Astrocyte of the spinal cord (primary cell): ENCODE results near the gene PRR5L.
A peak's percentile ranks its signal among the peaks of the same experiment; 100 is the strongest.

Experiments used
- DNase-seq: peaks from one replicate; pipeline ENCODE4 v3.0.0; 2011; ENCODE audit warnings: low read depth, low spot score
- H3K4me3 ChIP-seq: 2 replicates; pipeline ENCODE4 v1.5.1; 2011; ENCODE audit warnings: low read depth, mild to moderate bottlenecking, low read length, moderate library complexity
- in situ Hi-C: cut with HindIII; loops from 2 replicates; pipeline ENCODE4 v1.10.0; 2017; ENCODE audit warnings: low sequenced_read_pairs
- TF ChIP-seq, protein P1 (sequence below): IDR thresholded peaks from 2 replicates; pipeline ENCODE4 v1.5.1; 2012; ENCODE audit warnings: low read depth, mild to moderate bottlenecking, low read length, inconsistent platforms

PRR5L gene

GRCh38 chr11:36350137-36350513 is 54.0 kb downstream of the PRR5L start:
- no peak for DNase-seq
- no peak overlapping the region for H3K4me3 ChIP-seq
- TF ChIP-seq, protein P1, sequence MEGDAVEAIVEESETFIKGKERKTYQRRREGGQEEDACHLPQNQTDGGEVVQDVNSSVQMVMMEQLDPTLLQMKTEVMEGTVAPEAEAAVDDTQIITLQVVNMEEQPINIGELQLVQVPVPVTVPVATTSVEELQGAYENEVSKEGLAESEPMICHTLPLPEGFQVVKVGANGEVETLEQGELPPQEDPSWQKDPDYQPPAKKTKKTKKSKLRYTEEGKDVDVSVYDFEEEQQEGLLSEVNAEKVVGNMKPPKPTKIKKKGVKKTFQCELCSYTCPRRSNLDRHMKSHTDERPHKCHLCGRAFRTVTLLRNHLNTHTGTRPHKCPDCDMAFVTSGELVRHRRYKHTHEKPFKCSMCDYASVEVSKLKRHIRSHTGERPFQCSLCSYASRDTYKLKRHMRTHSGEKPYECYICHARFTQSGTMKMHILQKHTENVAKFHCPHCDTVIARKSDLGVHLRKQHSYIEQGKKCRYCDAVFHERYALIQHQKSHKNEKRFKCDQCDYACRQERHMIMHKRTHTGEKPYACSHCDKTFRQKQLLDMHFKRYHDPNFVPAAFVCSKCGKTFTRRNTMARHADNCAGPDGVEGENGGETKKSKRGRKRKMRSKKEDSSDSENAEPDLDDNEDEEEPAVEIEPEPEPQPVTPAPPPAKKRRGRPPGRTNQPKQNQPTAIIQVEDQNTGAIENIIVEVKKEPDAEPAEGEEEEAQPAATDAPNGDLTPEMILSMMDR: no peak
- in situ Hi-C loops: no loop called here

GRCh38 chr11:36352922-36353321 is 56.8 kb downstream of the PRR5L start:
- DNase-seq: no peak
- H3K4me3 ChIP-seq: no peak overlapping the region
- in situ Hi-C loops: no loop called here
- TF ChIP-seq, protein P1: no peak

- TF ChIP-seq, protein P1: no peak
- no peak overlapping the region for H3K4me3 ChIP-seq
- DNase-seq: peak; percentile 67
- in situ Hi-C loops: no loop called here
These were observed 58.3 kb downstream of the PRR5L start for GRCh38 chr11:36354221-36355003.

- TF ChIP-seq, protein P1: no peak
- in situ Hi-C loops: no loop called here
- DNase-seq: no peak
These were observed 60.1 kb downstream of the PRR5L start for GRCh38 chr11:36356201-36356600.

GRCh38 chr11:36357831-36358230 is 61.7 kb downstream of the PRR5L start:
- no peak overlapping the region for H3K4me3 ChIP-seq
- no peak for DNase-seq
- in situ Hi-C loops: no loop called here
- TF ChIP-seq, protein P1: no peak

More at GRCh38 chr11:36356201-36356600, 60.1 kb downstream of the PRR5L start:
- no peak overlapping the region for H3K4me3 ChIP-seq

DNA sequence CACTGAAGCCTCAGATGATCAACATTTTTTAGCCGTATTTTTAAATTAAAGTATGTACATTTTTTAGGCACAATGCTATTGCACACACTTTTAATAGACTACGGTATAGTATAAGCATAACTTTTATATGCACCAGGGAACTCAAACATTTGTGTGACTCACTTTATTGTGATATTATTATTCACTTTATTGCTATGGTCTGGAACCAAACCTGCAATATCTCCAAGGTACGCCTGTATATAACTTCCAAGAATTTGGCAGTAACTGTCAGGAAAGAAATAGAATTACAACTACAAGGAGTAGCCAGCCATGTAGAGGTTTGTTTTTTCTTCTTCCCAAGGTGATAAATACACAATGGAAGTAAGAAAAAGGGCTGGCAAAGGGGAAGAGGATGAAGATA is 62.3 kb downstream of the PRR5L start:
- in situ Hi-C loops: no loop called here
- DNase-seq: no peak
- TF ChIP-seq, protein P1: no peak
- H3K4me3 ChIP-seq: no peak overlapping the region
